ENCODE results near the gene ANKRD17.

DNA sequence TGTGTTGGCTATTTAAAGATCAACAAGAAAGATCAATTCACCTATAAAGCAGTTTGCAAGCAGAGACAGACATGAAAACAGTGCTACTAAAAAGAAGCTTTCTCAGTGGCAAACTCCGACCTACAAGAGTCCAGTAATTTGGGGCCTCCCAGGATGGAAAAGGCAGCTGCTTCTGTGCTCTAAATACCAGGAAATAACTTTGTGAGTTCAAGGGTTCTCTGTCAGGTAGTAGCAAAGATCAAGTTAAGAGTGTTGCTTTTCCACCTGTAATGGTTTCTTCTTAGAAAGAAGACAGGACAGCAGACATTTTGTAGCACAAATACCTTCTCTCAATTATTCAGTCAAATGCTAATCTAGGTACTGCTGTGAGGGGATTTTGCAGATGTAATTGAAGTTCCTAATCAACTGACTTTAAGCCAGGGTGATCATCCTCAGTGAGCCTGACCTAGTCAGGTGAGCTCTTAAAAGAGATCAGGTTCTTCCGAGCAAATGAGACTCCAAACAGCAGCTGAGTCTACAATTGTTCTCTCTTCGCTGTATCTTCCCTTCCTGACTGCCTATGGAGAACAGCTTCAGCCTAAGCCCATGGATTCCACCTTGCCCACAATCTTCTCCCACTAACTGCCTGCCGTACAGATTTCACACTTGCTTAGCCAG lies 13.5 kb downstream of the ANKRD17 start:
- TF ChIP-seq, protein P1, sequence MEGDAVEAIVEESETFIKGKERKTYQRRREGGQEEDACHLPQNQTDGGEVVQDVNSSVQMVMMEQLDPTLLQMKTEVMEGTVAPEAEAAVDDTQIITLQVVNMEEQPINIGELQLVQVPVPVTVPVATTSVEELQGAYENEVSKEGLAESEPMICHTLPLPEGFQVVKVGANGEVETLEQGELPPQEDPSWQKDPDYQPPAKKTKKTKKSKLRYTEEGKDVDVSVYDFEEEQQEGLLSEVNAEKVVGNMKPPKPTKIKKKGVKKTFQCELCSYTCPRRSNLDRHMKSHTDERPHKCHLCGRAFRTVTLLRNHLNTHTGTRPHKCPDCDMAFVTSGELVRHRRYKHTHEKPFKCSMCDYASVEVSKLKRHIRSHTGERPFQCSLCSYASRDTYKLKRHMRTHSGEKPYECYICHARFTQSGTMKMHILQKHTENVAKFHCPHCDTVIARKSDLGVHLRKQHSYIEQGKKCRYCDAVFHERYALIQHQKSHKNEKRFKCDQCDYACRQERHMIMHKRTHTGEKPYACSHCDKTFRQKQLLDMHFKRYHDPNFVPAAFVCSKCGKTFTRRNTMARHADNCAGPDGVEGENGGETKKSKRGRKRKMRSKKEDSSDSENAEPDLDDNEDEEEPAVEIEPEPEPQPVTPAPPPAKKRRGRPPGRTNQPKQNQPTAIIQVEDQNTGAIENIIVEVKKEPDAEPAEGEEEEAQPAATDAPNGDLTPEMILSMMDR (IDR thresholded peaks at IDR 0.05 in 2 of 3, conservative IDR thresholded peaks at IDR 0.05 in 1 of 3; ENCODE audit: borderline replicate concordance in 1 of 3, insufficient read depth in 1 of 3, low read depth in 2 of 3, low read length in 2 of 3), result no peak
- TF ChIP-seq EZH2phosphoT487 (IDR thresholded peaks at IDR 0.05; ENCODE audit: borderline replicate concordance) (no peak), RAD21 (IDR thresholded peaks at IDR 0.05; ENCODE audit: low read depth) (no peak), POLR2AphosphoS5 (IDR thresholded peaks at IDR 0.05; ENCODE audit: low read depth, low read length) (no peak), EZH2 (IDR thresholded peaks at IDR 0.05) (no peak), ZBTB33 (IDR thresholded peaks at IDR 0.05; ENCODE audit: extremely low read depth, insufficient replicate concordance, low read length) (no peak), YY1 (IDR thresholded peaks at IDR 0.05; ENCODE audit: extremely low read depth, insufficient replicate concordance, low read depth, low read length) (no peak), POLR2A (IDR thresholded peaks at IDR 0.05; ENCODE audit: borderline replicate concordance, extremely low read depth, insufficient read depth, insufficient read length) (no peak), EGR1 (IDR thresholded peaks at IDR 0.05; ENCODE audit: low read depth) (no peak), CEBPB (IDR thresholded peaks at IDR 0.05; ENCODE audit: low read depth) (no peak), TCF7L2 (IDR thresholded peaks at IDR 0.05; ENCODE audit: borderline replicate concordance, extremely low read depth, insufficient read depth, insufficient read length) (no peak)
- TF ChIP-seq, protein P2, sequence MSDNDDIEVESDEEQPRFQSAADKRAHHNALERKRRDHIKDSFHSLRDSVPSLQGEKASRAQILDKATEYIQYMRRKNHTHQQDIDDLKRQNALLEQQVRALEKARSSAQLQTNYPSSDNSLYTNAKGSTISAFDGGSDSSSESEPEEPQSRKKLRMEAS (IDR thresholded peaks at IDR 0.05), result no peak
- TF ChIP-seq, protein P3, sequence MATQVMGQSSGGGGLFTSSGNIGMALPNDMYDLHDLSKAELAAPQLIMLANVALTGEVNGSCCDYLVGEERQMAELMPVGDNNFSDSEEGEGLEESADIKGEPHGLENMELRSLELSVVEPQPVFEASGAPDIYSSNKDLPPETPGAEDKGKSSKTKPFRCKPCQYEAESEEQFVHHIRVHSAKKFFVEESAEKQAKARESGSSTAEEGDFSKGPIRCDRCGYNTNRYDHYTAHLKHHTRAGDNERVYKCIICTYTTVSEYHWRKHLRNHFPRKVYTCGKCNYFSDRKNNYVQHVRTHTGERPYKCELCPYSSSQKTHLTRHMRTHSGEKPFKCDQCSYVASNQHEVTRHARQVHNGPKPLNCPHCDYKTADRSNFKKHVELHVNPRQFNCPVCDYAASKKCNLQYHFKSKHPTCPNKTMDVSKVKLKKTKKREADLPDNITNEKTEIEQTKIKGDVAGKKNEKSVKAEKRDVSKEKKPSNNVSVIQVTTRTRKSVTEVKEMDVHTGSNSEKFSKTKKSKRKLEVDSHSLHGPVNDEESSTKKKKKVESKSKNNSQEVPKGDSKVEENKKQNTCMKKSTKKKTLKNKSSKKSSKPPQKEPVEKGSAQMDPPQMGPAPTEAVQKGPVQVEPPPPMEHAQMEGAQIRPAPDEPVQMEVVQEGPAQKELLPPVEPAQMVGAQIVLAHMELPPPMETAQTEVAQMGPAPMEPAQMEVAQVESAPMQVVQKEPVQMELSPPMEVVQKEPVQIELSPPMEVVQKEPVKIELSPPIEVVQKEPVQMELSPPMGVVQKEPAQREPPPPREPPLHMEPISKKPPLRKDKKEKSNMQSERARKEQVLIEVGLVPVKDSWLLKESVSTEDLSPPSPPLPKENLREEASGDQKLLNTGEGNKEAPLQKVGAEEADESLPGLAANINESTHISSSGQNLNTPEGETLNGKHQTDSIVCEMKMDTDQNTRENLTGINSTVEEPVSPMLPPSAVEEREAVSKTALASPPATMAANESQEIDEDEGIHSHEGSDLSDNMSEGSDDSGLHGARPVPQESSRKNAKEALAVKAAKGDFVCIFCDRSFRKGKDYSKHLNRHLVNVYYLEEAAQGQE (IDR thresholded peaks at IDR 0.05; ENCODE audit: low read depth), result no peak
